ENCODE measurements around the gene FOXL2NB. TPM values are rescaled to one million over a fixed set of nuclear protein-coding genes. Genes with fewer than 3 reads are reported as not detected.

Gene FOXL2NB
- total and polyA plus RNA-seq, 9 donors = 35.8 to 137 (median 68.3) TPM

GRCh38 chr3:138941259-138941885 lies 5.6 kb upstream of the FOXL2NB start:
- intact Hi-C loops (cut with DNase I) = loop anchor here in 3 of 4 donors (5.0 to 10.0 kb wide), 4 partner anchors 171 to 383 kb away; no protein-coding TSS in a partner anchor
- DNase-seq = peak; percentile 79 to 89 (median 84)
- Histone ChIP-seq H3K27me3 (no peaks in the 10 kb centered on the region), H3K36me3 (no peaks in the 10 kb centered on the region), H3K4me1 (ENCODE audit: insufficient read depth) (peaks cover 18% of the 10 kb centered on the region), H3K27ac (peak overlapping the region; percentile 27 to 100), H3K9me3 (no peaks in the 10 kb centered on the region), H3K4me3 (no peak overlapping the region)
- no peak for TF ChIP-seq POLR2A (IDR thresholded peaks at IDR 0.05)
- TF ChIP-seq, protein P1, sequence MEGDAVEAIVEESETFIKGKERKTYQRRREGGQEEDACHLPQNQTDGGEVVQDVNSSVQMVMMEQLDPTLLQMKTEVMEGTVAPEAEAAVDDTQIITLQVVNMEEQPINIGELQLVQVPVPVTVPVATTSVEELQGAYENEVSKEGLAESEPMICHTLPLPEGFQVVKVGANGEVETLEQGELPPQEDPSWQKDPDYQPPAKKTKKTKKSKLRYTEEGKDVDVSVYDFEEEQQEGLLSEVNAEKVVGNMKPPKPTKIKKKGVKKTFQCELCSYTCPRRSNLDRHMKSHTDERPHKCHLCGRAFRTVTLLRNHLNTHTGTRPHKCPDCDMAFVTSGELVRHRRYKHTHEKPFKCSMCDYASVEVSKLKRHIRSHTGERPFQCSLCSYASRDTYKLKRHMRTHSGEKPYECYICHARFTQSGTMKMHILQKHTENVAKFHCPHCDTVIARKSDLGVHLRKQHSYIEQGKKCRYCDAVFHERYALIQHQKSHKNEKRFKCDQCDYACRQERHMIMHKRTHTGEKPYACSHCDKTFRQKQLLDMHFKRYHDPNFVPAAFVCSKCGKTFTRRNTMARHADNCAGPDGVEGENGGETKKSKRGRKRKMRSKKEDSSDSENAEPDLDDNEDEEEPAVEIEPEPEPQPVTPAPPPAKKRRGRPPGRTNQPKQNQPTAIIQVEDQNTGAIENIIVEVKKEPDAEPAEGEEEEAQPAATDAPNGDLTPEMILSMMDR (IDR thresholded peaks at IDR 0.05) = peak; percentile 51 to 72 (median 56)
- WGBS, 3 donors = 18 to 52% (median 23%) methylated on average over 7 of the region's 7 CpGs

DNA sequence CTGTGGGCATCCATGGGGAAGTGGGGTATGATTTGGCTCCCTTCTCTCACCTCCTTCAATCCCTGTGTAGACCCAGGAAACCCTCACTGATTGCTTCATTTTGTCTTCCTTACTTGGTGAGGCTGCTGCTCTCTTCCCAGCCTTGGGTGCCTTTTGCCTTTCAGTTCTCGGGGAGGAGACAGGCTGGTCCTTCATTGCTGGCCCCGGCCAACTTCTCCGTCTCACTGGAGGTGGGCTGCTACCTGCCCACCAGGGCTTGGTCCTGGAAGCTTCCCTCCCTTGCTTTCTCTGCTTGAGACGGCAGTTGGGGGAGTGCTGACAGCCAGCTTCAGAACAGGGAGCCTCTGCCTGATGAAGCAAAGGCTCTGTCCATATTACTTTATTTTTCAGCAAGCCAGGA lies 4.7 kb upstream of the FOXL2NB start:
- peak overlapping the region in 1 of 2 donors; percentile 100 for H3K27ac ChIP-seq
- intact Hi-C loops (cut with DNase I) = loop anchor here in 3 of 4 donors (5.0 to 10.0 kb wide), 4 partner anchors 170 to 383 kb away; no protein-coding TSS in a partner anchor
- no peaks in the 10 kb centered on the region for H3K27me3 ChIP-seq
- WGBS, 3 donors = 10 to 44% (median 20%) methylated on average over 4 of the region's 4 CpGs
- TF ChIP-seq EP300 (IDR thresholded peaks at IDR 0.05) (no peak), POLR2A (IDR thresholded peaks at IDR 0.05) (no peak)
- TF ChIP-seq, protein P1 (IDR thresholded peaks at IDR 0.05) = no peak
- no peak overlapping the region for H3K4me3 ChIP-seq
- H3K36me3 ChIP-seq = no peaks in the 10 kb centered on the region
- peaks cover 18% of the 10 kb centered on the region for H3K4me1 ChIP-seq (ENCODE audit: insufficient read depth)
- no peaks in the 10 kb centered on the region for H3K9me3 ChIP-seq
- DNase-seq = peak in 1 of 5 donors; percentile 16

GRCh38 chr3:138942861-138943623 lies 4.0 kb upstream of the FOXL2NB start:
- 5 to 24% (median 11%) methylated on average over 25 of the region's 25 CpGs for WGBS, 3 donors
- H3K27me3 ChIP-seq = no peaks in the 10 kb centered on the region
- H3K36me3 ChIP-seq = no peaks in the 10 kb centered on the region
- peak overlapping the region; percentile 36 to 100 for H3K27ac ChIP-seq
- TF ChIP-seq EP300 (IDR thresholded peaks at IDR 0.05) = no peak
- TF ChIP-seq POLR2A (IDR thresholded peaks at IDR 0.05) = no peak
- TF ChIP-seq, protein P1 (IDR thresholded peaks at IDR 0.05) = no peak
- H3K9me3 ChIP-seq = no peaks in the 10 kb centered on the region
- intact Hi-C loops (cut with DNase I) = loop anchor here in 3 of 4 donors (5.0 to 10.0 kb wide), 4 partner anchors 169 to 382 kb away; no protein-coding TSS in a partner anchor
- peaks cover 13% of the 10 kb centered on the region for H3K4me1 ChIP-seq (ENCODE audit: insufficient read depth)
- H3K4me3 ChIP-seq = peak overlapping the region; percentile 75
- peak in 4 of 5 donors; percentile 50 to 60 (median 52) for DNase-seq

- no peaks in the 10 kb centered on the region for H3K36me3 ChIP-seq
- 6 to 18% (median 11%) methylated on average over 30 of the region's 30 CpGs for WGBS, 3 donors
- intact Hi-C loops (cut with DNase I) = loop anchor here in 3 of 4 donors (5.0 to 10.0 kb wide), 4 partner anchors 168 to 381 kb away; no protein-coding TSS in a partner anchor
- peak overlapping the region; percentile 36 to 100 for H3K27ac ChIP-seq
- DNase-seq = peak in 3 of 5 donors; percentile 9 to 36 (median 34)
- H3K4me3 ChIP-seq = peak overlapping the region; percentile 75
- peaks cover 11% of the 10 kb centered on the region for H3K4me1 ChIP-seq (ENCODE audit: insufficient read depth)
- no peaks in the 10 kb centered on the region for H3K27me3 ChIP-seq
- no peaks in the 10 kb centered on the region for H3K9me3 ChIP-seq
- TF ChIP-seq, protein P1 (IDR thresholded peaks at IDR 0.05) = no peak
- TF ChIP-seq EP300 (IDR thresholded peaks at IDR 0.05) (no peak), POLR2A (IDR thresholded peaks at IDR 0.05) (no peak)
These were observed 3.0 kb upstream of the FOXL2NB start for GRCh38 chr3:138943724-138944653.

Measured in ovary (tissue), 9 donors.